GM12878 (cell line): ENCODE data around the gene DGKB. TPM values are rescaled to one million over a fixed set of nuclear protein-coding genes. Genes with fewer than 3 reads are reported as not detected.

Experiments
- ATAC-seq: fragments of 200-7000 bp; cut with Tn5 transposase; 3 replicates; pipeline ENCODE4 v1.9.1; 2020; ENCODE audit warnings: mild to moderate bottlenecking, moderate library complexity
- BruUV-seq: library from RNA; stranded (reverse); fragments of 400-500 nt; replicated peaks from 2 replicates; lab custom pipeline; 2021; lab: Mats Ljungman, UMichigan
- CTCF ChIA-PET: fragments of 300-600 bp; sonication (Branson Sonifier 250); formaldehyde crosslinking; extraction: SDS; loops from one replicate; lab custom pipeline; 2021; ENCODE audit warnings: inconsistent platforms; lab: Yijun Ruan, JAX
- POLR2A ChIA-PET: fragments of 350-600 bp; formaldehyde crosslinking; extraction: SDS; loops from one replicate; lab custom pipeline; 2021; ENCODE audit warnings: inconsistent platforms; lab: Charles Lee
- RAD21 ChIA-PET: fragments of 300-600 bp; sonication (Branson Sonifier 250); formaldehyde crosslinking; loops from one replicate; lab custom pipeline; 2023; ENCODE audit warnings: antibody characterized with exemption; ENCODE audit not compliant: unreplicated experiment; lab: Charles Lee
- SMC1A ChIA-PET: fragments of 300-600 bp; sonication (Branson Sonifier 250); formaldehyde crosslinking; loops from one replicate; lab custom pipeline; 2023; ENCODE audit not compliant: unreplicated experiment, uncharacterized antibody; lab: Charles Lee
- DNase-seq: peaks from one replicate; pipeline ENCODE4 v3.0.0-alpha.2; 2011; ENCODE audit warnings: low read depth, low spot score
- FAIRE-seq: peaks from 3 replicates; lab custom pipeline; 2011; peaks lifted over from hg19 to GRCh38; lab: Jason Lieb, UNC
- H2AFZ ChIP-seq: 2 replicates; pipeline ENCODE4 v1.6.0; 2011; ENCODE audit warnings: low read depth, low read length, control low read depth; ENCODE audit not compliant: control insufficient read depth
- H3K27ac ChIP-seq: 2 replicates; pipeline ENCODE4 v1.5.1; 2011; ENCODE audit warnings: control low read depth; ENCODE audit not compliant: control insufficient read depth, insufficient read depth
- H3K27me3 ChIP-seq, 2 experiments: replicated peaks in 1 of 2; 2 replicates each; pipeline versions ENCODE4 v1.6.0 to v1.6.1; 2011; ENCODE audit warnings: low read length in 1 of 2; ENCODE audit not compliant: control insufficient read depth in 2 of 2, insufficient read depth in 2 of 2
- H3K36me3 ChIP-seq, 2 experiments: 2 replicates each; pipeline ENCODE4 v1.5.1; 2011; ENCODE audit warnings: low read length in 1 of 2; ENCODE audit not compliant: control insufficient read depth in 2 of 2, insufficient read depth in 2 of 2
- H3K4me1 ChIP-seq: 2 replicates; pipeline ENCODE4 v1.6.1; 2011; ENCODE audit warnings: mild to moderate bottlenecking, low read length, moderate library complexity, mixed read lengths; ENCODE audit not compliant: control insufficient read depth, insufficient read depth
- H3K4me2 ChIP-seq: 2 replicates; pipeline ENCODE4 v1.6.0; 2011; ENCODE audit warnings: control low read depth; ENCODE audit not compliant: control insufficient read depth, insufficient read depth
- H3K4me3 ChIP-seq: fragments of 200-600 bp; sonication (generic); 2 replicates; pipeline ENCODE4 v1.5.1; 2016
- H3K79me2 ChIP-seq: 2 replicates; pipeline ENCODE4 v1.6.0; 2011; ENCODE audit warnings: low read length; ENCODE audit not compliant: control insufficient read depth, insufficient read depth
- H3K9ac ChIP-seq: 2 replicates; pipeline ENCODE4 v1.8.0; 2011; ENCODE audit warnings: low read length, control low read depth, mixed read lengths; ENCODE audit not compliant: control insufficient read depth, insufficient read depth
- H3K9me3 ChIP-seq: replicated peaks from 3 replicates; pipeline ENCODE4 v1.5.1; 2011; ENCODE audit warnings: mild to moderate bottlenecking, low read length; ENCODE audit not compliant: control insufficient read depth, insufficient read depth
- H4K20me1 ChIP-seq: 2 replicates; pipeline ENCODE4 v1.6.0; 2011; ENCODE audit not compliant: control insufficient read depth, insufficient read depth
- ASH2L ChIP-seq: fragments of 300-600, 200-600 bp; sonication (generic); IDR thresholded peaks from 2 replicates; pipeline ENCODE4 v1.6.1; 2017; ENCODE audit warnings: low read depth, mild to moderate bottlenecking, borderline replicate concordance
- CBFB ChIP-seq: IDR thresholded peaks from 2 replicates; pipeline ENCODE4 v1.6.1; 2016; ENCODE audit warnings: antibody characterized with exemption, low read depth
- CBX5 ChIP-seq: sonication (generic); IDR thresholded peaks from 2 replicates; pipeline ENCODE4 v1.6.1; 2016; ENCODE audit warnings: low read depth, moderate library complexity, mild to moderate bottlenecking, inconsistent platforms
- CREB1 ChIP-seq: IDR thresholded peaks from 2 replicates; pipeline ENCODE4 v1.6.1; 2012; ENCODE audit warnings: low read depth, mild to moderate bottlenecking, inconsistent platforms
- IKZF2 ChIP-seq, 2 experiments: fragments of 450-650 bp; IDR thresholded peaks; 2 replicates each; pipeline ENCODE4 v1.6.1; 2017; ENCODE audit warnings: mild to moderate bottlenecking in 2 of 2, moderate library complexity in 2 of 2
- NR2C2 ChIP-seq: IDR thresholded peaks from 2 replicates; pipeline ENCODE4 v1.6.1; 2011; ENCODE audit warnings: borderline replicate concordance, low read depth; ENCODE audit not compliant: control insufficient read depth, insufficient read length
- POLR2AphosphoS5 ChIP-seq: IDR thresholded peaks from 2 replicates; pipeline ENCODE4 v1.6.1; 2011; ENCODE audit warnings: mild to moderate bottlenecking, low read length, inconsistent platforms
- SMAD5 ChIP-seq: IDR thresholded peaks from 2 replicates; pipeline ENCODE4 v1.6.1; 2016; ENCODE audit warnings: antibody characterized with exemption, low read depth
- SMC3 ChIP-seq: IDR thresholded peaks from 2 replicates; pipeline ENCODE4 v1.6.1; 2011; ENCODE audit warnings: low read length, improper control_type of control experiment, borderline replicate concordance
- WGBS: methylation state at CpG from one replicate; pipeline ENCODE4 v1.1.6; 2016; ENCODE audit warnings: low lambda C conversion rate; ENCODE audit not compliant: insufficient replicate concordance, insufficient coverage; ENCODE audit errors: missing lambda C conversion rate; 5-methylcytosine and 5-hydroxymethylcytosine counted together
- in situ Hi-C: fragments of 300-500 bp; cut with MboI; formaldehyde crosslinking; loops from 9 replicates; pipeline ENCODE4 v1.14.3; 2018; ENCODE audit warnings: mixed read lengths
- intact Hi-C: fragments of 100-400 bp; cut with micrococcal nuclease; formaldehyde crosslinking; loops from one replicate; pipeline ENCODE4 v1.14.2; 2022; ENCODE audit not compliant: unreplicated experiment
- polyA plus RNA-seq, 11 experiments: library from polyadenylated mRNA; depleted of rRNA in 4 of 11; unstranded in 6 of 11; stranded (reverse) in 5 of 11; fragments of >200 nt; fragmentation: Nextera tagmentation in 4 of 11; fragmentation: Illumina TruSeq in 1 of 11; extraction: Ambion mirVana in 4 of 11; extraction: Trizol in 1 of 11; gene quantifications; 1 replicate in 1 of 11; 2 replicates in 10 of 11; pipeline versions ENCODE4 v1.2.1 to v1.2.3, GENCODE V29; 2011 to 2016; ENCODE audit warnings: inconsistent platforms in 2 of 11, missing spikeins in 2 of 11, low read depth in 1 of 11
- total RNA-seq, 4 experiments: library from RNA; depleted of rRNA in 3 of 4; stranded (reverse); fragments of >200 nt in 3 of 4; fragmentation: Illumina TruSeq in 1 of 4; extraction: Trizol in 1 of 4; gene quantifications; 2 replicates each; pipeline versions ENCODE4 v1.2.1 to v1.2.3, GENCODE V29; 2013 to 2021
- TF ChIP-seq, protein P1 (sequence below): fragments of 450-650 bp; IDR thresholded peaks from 2 replicates; pipeline ENCODE4 v1.6.1; 2018; ENCODE audit warnings: borderline replicate concordance, mild to moderate bottlenecking; ENCODE audit not compliant: partially characterized antibody
- TF ChIP-seq, protein P2 (sequence below): fragments of 150-350 bp; IDR thresholded peaks from 2 replicates; pipeline ENCODE4 v1.6.1; 2014; ENCODE audit warnings: mild to moderate bottlenecking, low read depth, low read length
- TF ChIP-seq, protein P3 (sequence below): fragments of 450-650 bp; IDR thresholded peaks from 2 replicates; pipeline ENCODE4 v1.6.1; 2017; ENCODE audit warnings: mild to moderate bottlenecking

The DGKB gene
- total and polyA plus RNA-seq, 10 of the 15 experiments (the other 5 are each of a cell fraction or from before 2014, with no cell fraction given) = 0.02 to 0.10 (median 0.04) TPM; not detected in 6

DNA sequence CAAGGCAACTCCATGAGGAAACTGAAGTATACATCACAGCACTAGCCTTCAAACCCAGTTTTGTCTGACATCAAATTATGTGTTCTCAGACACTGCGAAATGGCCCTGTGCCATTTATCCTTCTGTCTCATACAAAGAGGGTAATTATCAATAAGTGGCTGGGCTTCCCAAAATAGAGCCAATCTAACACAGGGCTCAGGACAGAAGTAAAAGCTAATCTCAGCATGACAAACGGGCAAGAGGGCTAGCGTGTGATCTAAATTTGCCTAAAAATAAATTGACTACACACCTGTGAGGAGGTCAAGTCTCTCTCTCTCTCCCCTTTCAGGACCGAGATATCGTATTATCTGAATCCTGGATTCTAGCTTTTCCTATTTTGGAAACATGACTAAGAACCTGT is 67.2 kb downstream of the DGKB start:
- no peak for FAIRE-seq
- H3K4me1 ChIP-seq = no peaks in the 10 kb centered on the region
- no peak overlapping the region for H3K27ac ChIP-seq
- intact Hi-C loops = no loop called here
- TF ChIP-seq CBX5 = no peak
- TF ChIP-seq, protein P1, sequence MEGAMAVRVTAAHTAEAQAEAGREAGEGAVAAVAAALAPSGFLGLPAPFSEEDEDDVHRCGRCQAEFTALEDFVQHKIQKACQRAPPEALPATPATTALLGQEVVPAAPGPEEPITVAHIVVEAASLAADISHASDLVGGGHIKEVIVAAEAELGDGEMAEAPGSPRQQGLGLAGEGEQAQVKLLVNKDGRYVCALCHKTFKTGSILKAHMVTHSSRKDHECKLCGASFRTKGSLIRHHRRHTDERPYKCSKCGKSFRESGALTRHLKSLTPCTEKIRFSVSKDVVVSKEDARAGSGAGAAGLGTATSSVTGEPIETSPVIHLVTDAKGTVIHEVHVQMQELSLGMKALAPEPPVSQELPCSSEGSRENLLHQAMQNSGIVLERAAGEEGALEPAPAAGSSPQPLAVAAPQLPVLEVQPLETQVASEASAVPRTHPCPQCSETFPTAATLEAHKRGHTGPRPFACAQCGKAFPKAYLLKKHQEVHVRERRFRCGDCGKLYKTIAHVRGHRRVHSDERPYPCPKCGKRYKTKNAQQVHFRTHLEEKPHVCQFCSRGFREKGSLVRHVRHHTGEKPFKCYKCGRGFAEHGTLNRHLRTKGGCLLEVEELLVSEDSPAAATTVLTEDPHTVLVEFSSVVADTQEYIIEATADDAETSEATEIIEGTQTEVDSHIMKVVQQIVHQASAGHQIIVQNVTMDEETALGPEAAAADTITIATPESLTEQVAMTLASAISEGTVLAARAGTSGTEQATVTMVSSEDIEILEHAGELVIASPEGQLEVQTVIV = no peak
- no peak for TF ChIP-seq POLR2AphosphoS5
- no peak for TF ChIP-seq IKZF2 (IDR thresholded peaks at IDR 0.05)
- TF ChIP-seq, all 136 proteins: peak for 0
- BruUV-seq = no TSS peak
- ChIA-PET SMC1A (no interaction called here), RAD21 (no interaction called here), CTCF (no interaction called here), POLR2A (no interaction called here)
- Histone ChIP-seq H3K9ac (no peak overlapping the region), H3K4me3 (no peak overlapping the region), H3K79me2 (no peaks in the 10 kb centered on the region), H3K36me3 (no peaks in the 10 kb centered on the region), H3K27me3 (no peaks in the 10 kb centered on the region), H3K4me2 (no peak overlapping the region), H3K9me3 (no peaks in the 10 kb centered on the region), H4K20me1 (no peaks in the 10 kb centered on the region), H2AFZ (no peak overlapping the region)
- DNase-seq (no peak), ATAC-seq (no peak; the same call in 1 of the 3 replicates)
- 28% methylated on average over 5 of the region's 5 CpGs for WGBS
- in situ Hi-C loops = no loop called here

DNA sequence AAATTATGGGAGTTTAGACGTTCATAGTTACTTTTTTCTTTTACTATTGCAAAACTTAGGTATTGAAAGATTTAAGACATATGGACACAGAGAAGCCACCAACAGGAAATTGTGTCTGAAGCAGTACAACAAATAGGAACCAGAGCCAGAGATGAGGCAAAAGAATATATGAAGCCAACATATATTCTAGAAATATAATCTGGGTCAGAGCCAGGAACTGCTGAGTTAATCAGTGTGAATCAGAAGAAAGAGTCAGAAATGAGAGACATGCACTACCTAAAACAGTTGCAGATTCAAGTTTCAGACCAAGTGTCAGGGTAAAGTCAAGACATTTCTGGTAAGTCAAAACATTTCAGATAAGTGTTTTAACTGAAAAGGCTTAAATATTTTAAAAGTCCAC is 67.7 kb downstream of the DGKB start:
- no peaks in the 10 kb centered on the region for H3K79me2 ChIP-seq
- BruUV-seq = no TSS peak
- intact Hi-C loops (no loop called here), in situ Hi-C loops (no loop called here)
- 0% methylated on average over 1 of the region's 1 CpG for WGBS
- no peak for FAIRE-seq
- ChIA-PET RAD21 (no interaction called here), CTCF (no interaction called here), SMC1A (no interaction called here), POLR2A (no interaction called here)
- H3K36me3 ChIP-seq = no peaks in the 10 kb centered on the region
- H4K20me1 ChIP-seq = no peaks in the 10 kb centered on the region
- no peak for DNase-seq
- no peak overlapping the region for H3K9ac ChIP-seq
- no peaks in the 10 kb centered on the region for H3K9me3 ChIP-seq
- no peaks in the 10 kb centered on the region for H3K27me3 ChIP-seq
- ATAC-seq = peak; percentile 71
- no peaks in the 10 kb centered on the region for H3K4me1 ChIP-seq
- H2AFZ ChIP-seq = no peak overlapping the region
- H3K4me3 ChIP-seq = no peak overlapping the region
- no peak overlapping the region for H3K27ac ChIP-seq
- no peak overlapping the region for H3K4me2 ChIP-seq
- TF ChIP-seq SMC3 (no peak), CBFB (no peak), SMAD5 (no peak), CREB1 (no peak), ASH2L (no peak), NR2C2 (no peak)
- TF ChIP-seq, protein P2, sequence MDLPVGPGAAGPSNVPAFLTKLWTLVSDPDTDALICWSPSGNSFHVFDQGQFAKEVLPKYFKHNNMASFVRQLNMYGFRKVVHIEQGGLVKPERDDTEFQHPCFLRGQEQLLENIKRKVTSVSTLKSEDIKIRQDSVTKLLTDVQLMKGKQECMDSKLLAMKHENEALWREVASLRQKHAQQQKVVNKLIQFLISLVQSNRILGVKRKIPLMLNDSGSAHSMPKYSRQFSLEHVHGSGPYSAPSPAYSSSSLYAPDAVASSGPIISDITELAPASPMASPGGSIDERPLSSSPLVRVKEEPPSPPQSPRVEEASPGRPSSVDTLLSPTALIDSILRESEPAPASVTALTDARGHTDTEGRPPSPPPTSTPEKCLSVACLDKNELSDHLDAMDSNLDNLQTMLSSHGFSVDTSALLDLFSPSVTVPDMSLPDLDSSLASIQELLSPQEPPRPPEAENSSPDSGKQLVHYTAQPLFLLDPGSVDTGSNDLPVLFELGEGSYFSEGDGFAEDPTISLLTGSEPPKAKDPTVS = no peak
- TF ChIP-seq, protein P3, sequence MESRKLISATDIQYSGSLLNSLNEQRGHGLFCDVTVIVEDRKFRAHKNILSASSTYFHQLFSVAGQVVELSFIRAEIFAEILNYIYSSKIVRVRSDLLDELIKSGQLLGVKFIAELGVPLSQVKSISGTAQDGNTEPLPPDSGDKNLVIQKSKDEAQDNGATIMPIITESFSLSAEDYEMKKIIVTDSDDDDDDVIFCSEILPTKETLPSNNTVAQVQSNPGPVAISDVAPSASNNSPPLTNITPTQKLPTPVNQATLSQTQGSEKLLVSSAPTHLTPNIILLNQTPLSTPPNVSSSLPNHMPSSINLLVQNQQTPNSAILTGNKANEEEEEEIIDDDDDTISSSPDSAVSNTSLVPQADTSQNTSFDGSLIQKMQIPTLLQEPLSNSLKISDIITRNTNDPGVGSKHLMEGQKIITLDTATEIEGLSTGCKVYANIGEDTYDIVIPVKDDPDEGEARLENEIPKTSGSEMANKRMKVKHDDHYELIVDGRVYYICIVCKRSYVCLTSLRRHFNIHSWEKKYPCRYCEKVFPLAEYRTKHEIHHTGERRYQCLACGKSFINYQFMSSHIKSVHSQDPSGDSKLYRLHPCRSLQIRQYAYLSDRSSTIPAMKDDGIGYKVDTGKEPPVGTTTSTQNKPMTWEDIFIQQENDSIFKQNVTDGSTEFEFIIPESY = no peak
